ENCODE measurements around the gene CYTH1.
"Not testable (repeated sequence)": the region's sequence is repeated elsewhere in the genome, so short reads cannot be mapped to it uniquely, and the experiment has no call there.

DNA sequence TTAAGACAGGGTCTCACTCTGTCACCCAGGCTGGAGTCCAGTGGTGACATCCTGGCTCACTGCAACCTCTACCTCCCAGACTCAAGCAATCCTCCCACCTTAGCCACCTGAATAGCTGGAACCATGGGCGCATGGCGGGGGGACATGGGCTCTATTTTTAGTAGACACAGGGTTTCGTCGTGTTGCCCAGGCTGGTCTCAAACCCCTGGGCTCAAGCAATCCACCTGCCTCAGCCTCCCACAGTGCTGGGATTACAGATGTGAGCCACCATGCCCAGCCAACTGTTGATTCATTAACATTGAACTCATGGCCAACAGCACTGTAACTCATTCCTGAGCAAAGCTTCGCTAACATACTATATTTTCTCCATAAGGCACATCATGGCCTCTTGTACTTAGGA lies 31.1 kb downstream of the CYTH1 start:
- not testable (repeated sequence) for TF ChIP-seq L3MBTL2 (conservative IDR thresholded peaks at IDR 0.05); SP1 (IDR thresholded peaks at IDR 0.05); NFRKB (IDR thresholded peaks at IDR 0.05); BHLHE40 (IDR thresholded peaks at IDR 0.05; ENCODE audit: borderline replicate concordance); ELF4 (IDR thresholded peaks at IDR 0.05); ZNF384 (IDR thresholded peaks at IDR 0.05); LEF1 (IDR thresholded peaks at IDR 0.05; ENCODE audit: borderline replicate concordance)
- TF ChIP-seq, protein P1, sequence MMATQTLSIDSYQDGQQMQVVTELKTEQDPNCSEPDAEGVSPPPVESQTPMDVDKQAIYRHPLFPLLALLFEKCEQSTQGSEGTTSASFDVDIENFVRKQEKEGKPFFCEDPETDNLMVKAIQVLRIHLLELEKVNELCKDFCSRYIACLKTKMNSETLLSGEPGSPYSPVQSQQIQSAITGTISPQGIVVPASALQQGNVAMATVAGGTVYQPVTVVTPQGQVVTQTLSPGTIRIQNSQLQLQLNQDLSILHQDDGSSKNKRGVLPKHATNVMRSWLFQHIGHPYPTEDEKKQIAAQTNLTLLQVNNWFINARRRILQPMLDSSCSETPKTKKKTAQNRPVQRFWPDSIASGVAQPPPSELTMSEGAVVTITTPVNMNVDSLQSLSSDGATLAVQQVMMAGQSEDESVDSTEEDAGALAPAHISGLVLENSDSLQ (IDR thresholded peaks at IDR 0.05), result not testable (repeated sequence)

All from HEK293T (cell line).